Stimulated activated CD4-positive, alpha-beta T cell treated with anti-CD3 and anti-CD28 coated beads, TNF-alpha, amount 100 ng/mL, for 4 hours (primary cell): Measurements from ENCODE around the gene TSC22D1.

ENCODE experiments used
- DNase-seq, 3 experiments: peaks; one replicate each; pipeline ENCODE4 v3.0.0-alpha.2; 2020; ENCODE audit warnings: low read depth in 3 of 3

TSC22D1 gene

GRCh38 chr13:44404261-44405132, 171.6 kb downstream of the TSC22D1 start:
- DNase-seq, result no peak

- DNase-seq, result no peak
Measured at GRCh38 chr13:44403461-44404056, 172.6 kb downstream of the TSC22D1 start.

GRCh38 chr13:44402899-44403445, 173.2 kb downstream of the TSC22D1 start:
- DNase-seq, result no peak

- DNase-seq, result no peak
Measured at GRCh38 chr13:44401577-44401976, 174.6 kb downstream of the TSC22D1 start.

- DNase-seq, result no peak
Measured at GRCh38 chr13:44400736-44401135, 175.4 kb downstream of the TSC22D1 start.

DNA sequence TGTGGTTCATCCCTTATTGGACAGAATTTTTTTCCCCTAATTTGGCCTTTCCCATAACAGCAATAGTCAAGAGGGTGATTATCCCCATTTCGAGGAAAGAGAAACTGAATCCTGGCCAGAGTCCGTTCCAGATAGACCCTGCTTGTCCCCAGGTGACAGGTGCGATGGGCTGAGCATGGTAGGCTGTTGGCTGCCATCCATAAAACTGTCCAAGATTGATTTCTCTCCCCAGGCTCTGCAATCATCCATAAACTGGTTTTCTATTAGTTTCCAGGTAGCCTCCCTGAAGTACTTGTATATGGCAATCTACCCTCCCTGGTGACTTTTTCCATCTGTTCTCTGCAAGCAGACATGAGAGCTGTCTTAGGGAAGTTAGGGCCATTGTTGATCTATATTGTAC, 177.1 kb downstream of the TSC22D1 start:
- no peak for DNase-seq

- no peak for DNase-seq
Measured at GRCh38 chr13:44398606-44399005, 177.5 kb downstream of the TSC22D1 start.

DNA sequence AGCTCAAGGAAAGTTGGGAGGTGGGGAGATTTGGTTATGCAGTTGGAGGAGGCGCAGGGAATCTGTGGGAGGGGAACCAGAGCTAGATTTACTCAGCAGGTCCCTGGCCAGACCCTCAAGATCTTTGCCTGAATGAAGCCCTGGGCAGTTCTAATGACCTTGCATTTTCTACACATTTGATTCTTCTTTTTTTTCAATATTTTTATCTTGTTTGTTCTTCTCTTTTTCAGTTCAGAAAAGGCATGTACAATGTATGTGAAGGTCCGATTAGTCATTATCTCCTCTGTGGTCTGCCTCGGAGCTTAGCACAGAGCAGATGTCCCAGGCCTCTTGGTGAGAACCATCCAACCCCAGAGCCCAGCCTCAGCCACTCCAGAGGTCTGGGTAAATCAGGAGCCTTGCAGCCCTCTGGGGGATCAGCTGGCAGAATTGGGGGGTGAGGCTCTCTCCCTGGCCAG, 178.3 kb downstream of the TSC22D1 start:
- DNase-seq, result no peak

DNA sequence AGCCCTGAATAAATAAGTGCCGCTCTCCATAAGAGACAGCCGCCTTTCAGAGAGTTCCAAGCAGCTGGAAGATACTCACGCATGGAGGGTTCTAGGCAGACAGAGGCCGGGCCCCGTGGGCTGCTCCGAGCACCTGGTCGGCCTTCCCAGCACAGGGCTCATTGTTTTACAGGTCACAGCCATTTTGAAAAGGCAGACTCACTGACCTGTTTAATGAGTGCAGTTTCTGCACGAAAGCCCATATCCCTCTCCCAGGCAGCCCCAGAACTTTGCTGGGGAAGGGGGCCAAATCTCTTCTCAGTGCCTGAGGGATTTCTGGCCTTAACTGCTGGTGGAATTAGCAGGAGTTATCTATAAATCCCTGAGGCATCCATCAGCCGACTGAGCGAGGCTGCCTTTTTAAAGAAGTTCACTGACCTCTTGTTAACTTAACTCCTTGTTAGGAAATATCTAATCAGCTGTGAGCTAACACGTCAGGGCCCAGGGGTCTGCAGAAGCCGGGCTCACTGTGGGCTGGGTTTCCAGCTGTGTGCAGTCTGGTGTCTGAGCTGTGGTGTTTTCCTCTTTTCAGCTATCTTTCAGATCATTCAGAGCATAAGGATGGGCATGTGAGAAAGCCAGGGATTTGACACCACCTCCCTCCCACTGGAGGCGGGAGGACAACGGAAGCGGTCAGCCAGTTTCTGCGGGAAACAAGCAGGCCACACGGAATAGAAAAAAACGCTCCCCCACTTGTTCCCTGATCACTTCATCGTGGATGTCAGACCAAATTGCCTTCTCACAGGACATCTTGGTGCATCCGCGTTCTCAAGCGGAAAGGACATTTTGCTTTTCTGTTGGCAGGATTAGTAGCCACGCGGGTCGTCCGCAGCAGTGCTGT, 179.2 kb downstream of the TSC22D1 start:
- no peak for DNase-seq

DNA sequence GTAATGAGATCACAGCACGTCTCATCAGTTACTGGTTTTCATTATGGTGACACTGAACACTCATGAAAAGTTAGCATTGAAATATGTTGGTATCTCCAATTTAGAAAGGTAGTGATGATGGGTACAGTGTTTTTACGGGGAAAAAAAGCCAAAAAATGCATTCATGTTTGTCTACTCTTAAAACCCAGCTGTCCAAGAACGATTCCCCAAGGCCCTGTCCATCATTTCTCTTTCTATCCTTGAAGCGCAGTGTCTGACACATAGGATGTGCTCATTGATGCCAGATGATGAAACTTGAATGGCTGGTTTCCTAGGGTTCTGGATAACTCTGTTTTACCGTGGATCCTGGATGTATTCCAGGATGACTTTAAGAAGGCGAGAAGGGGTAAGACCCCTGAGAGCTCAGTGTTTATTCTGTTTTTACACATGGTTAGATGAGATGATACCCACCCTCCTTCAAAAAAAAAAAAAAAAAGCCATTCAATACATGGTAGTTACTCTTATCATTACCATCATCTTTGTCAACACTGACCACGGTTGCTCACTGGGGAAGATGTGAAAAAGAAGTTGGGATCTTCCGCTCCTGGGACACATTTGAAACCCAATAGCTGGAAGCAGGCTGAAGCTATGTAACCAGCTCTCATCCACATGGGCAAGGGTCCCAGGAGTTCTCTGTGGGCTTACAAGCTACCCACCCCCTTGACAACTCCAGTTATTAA, 180.0 kb downstream of the TSC22D1 start:
- no peak for DNase-seq

GRCh38 chr13:44394658-44395057, 181.5 kb downstream of the TSC22D1 start:
- no peak for DNase-seq

- no peak for DNase-seq
Measured at GRCh38 chr13:44393391-44393790, 182.7 kb downstream of the TSC22D1 start.

GRCh38 chr13:44389876-44390275, 186.3 kb downstream of the TSC22D1 start:
- DNase-seq, result no peak

- no peak for DNase-seq
Measured at GRCh38 chr13:44389060-44389666, 187.0 kb downstream of the TSC22D1 start.

GRCh38 chr13:44388427-44389059, 187.6 kb downstream of the TSC22D1 start:
- no peak for DNase-seq

DNA sequence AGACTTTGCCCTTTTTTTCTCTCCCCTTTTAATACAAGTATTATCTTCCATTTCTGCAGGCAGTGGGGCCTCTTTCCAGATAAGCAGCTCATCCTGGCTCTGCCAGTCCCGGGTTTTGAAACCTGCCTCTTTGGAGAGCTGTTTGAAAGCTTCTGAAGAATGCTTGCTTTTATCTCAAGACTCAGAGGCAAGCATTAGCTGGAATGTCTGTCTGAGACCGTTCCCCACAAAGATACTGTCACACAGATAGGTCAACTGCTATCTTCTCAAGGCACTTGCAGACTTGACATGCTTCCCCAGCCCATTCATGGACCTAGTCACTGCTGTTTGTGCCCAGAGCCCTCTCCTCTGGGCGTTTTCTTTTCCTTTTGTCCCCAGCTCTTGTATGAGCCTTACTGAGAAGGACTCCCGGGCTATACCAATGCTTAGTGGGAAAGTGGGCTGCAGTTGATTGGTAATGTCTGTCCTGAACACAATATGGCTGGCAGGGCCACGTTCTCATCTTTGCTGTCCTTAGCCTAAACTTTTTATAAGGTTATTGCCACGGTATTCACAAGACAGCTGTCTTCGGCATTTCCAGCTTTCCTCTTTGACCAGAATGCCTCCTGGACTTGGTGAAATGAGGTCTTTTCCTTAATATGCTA, 189.1 kb downstream of the TSC22D1 start:
- DNase-seq, result no peak

GRCh38 chr13:44385847-44386246, 190.3 kb downstream of the TSC22D1 start:
- DNase-seq, result no peak

DNA sequence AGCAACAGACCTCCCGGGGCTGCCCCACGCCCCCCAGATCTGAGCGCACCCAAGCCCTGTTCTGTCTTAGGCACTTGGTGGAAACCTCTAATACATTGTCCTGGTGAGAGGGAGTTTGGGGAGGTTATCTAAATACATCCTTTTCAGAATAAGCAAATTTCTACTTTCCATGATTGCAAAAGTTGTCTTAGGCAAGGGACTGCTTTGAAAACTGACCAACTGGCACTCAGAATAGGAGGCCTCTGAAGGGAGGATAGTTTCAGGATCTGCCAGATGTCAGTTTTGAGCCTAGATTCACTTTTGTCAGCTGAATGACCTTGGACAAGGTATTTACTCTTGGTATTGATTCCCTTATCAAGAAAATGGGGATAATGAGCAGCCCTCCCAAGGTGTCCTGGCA, 190.7 kb downstream of the TSC22D1 start:
- DNase-seq, result no peak

DNA sequence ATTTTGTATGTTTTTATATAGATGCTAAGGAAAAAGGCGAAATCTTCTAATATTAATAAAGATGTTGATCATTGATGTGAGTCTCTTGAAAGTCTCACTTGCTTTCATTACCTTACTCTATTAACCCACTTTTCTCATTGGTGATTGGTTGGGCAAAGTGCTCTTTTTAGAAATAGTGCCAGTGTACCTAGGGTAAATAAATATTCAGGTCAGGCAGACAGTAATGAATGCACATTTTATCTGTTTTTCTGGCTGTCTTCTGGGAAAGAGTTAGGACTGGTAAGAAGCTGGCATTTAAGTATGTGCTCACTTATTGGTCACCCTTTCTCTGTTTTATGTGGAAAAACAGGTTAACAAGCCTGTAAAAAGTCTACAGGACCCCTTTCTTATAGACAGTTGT, 191.4 kb downstream of the TSC22D1 start:
- DNase-seq, result no peak

GRCh38 chr13:44383945-44384344, 192.2 kb downstream of the TSC22D1 start:
- DNase-seq, result no peak
